ENCODE results near the gene ELP5. TPM values are rescaled to one million over a fixed set of nuclear protein-coding genes. Genes with fewer than 3 reads are reported as not detected.

Gene ELP5
- total RNA-seq, 1 experiment from 2014 or later, result 75.3 TPM

Other genes with a start within 250 kb of the ELP5 start
- 262 and 391 TPM in 2 replicates for gene RNASEK, start 239.6 kb upstream of the ELP5 start, total RNA-seq (2014; rRNA removed; shearing (Covaris generic))
- not detected in 2 replicates for gene BCL6B, start 229.2 kb upstream of the ELP5 start, total RNA-seq (2014; rRNA removed; shearing (Covaris generic))
- 0.30 and 0.54 TPM in 2 replicates for gene SLC16A13, start 216.2 kb upstream of the ELP5 start, total RNA-seq (2014; rRNA removed; shearing (Covaris generic))
- gene SLC16A11, start 208.1 kb upstream of the ELP5 start, total RNA-seq (2014; rRNA removed; shearing (Covaris generic)), result not detected in 2 replicates
- gene CLEC10A, start 172.0 kb upstream of the ELP5 start, total RNA-seq (2014; rRNA removed; shearing (Covaris generic)), result not detected in 2 replicates
- gene ASGR2, start 137.4 kb upstream of the ELP5 start, total RNA-seq (2014; rRNA removed; shearing (Covaris generic)), result not detected in 2 replicates
- not detected in 2 replicates for gene ASGR1, start 72.8 kb upstream of the ELP5 start, total RNA-seq (2014; rRNA removed; shearing (Covaris generic))
- 4.7 and 7.8 TPM in 2 replicates for gene DLG4, start 32.4 kb upstream of the ELP5 start, total RNA-seq (2014; rRNA removed; shearing (Covaris generic))
- 294 and 491 TPM in 2 replicates for gene ACADVL, start 32.3 kb upstream of the ELP5 start, total RNA-seq (2014; rRNA removed; shearing (Covaris generic))
- 23.9 and 39.1 TPM in 2 replicates for gene DVL2, start 17.7 kb upstream of the ELP5 start, total RNA-seq (2014; rRNA removed; shearing (Covaris generic))
- 49.6 and 53.3 TPM in 2 replicates for gene PHF23, start 12.8 kb upstream of the ELP5 start, total RNA-seq (2014; rRNA removed; shearing (Covaris generic))
- gene GABARAP, start 9.8 kb upstream of the ELP5 start, total RNA-seq (2014; rRNA removed; shearing (Covaris generic)), result 575 and 595 TPM in 2 replicates
- gene CTDNEP1, start 481 bp upstream of the ELP5 start, total RNA-seq (2014; rRNA removed; shearing (Covaris generic)), result 38.4 and 42.6 TPM in 2 replicates
- 0.10 and 2.4 TPM in 2 replicates for gene CLDN7, start 10.3 kb downstream of the ELP5 start, total RNA-seq (2014; rRNA removed; shearing (Covaris generic))
- 0.44 TPM in 1 of 2 replicates, not detected in the other for gene SLC2A4, start 29.5 kb downstream of the ELP5 start, total RNA-seq (2014; rRNA removed; shearing (Covaris generic))
- 0.39 and 0.79 TPM in 2 replicates for gene YBX2, start 42.4 kb downstream of the ELP5 start, total RNA-seq (2014; rRNA removed; shearing (Covaris generic))
- gene EIF5A, start 55.4 kb downstream of the ELP5 start, total RNA-seq (2014; rRNA removed; shearing (Covaris generic)), result 428 and 432 TPM in 2 replicates
- gene GPS2, start 63.1 kb downstream of the ELP5 start, total RNA-seq (2014; rRNA removed; shearing (Covaris generic)), result 94.3 and 118 TPM in 2 replicates
- 3.6 and 8.0 TPM in 2 replicates for gene NEURL4, start 77.1 kb downstream of the ELP5 start, total RNA-seq (2014; rRNA removed; shearing (Covaris generic))
- gene ACAP1, start 84.3 kb downstream of the ELP5 start, total RNA-seq (2014; rRNA removed; shearing (Covaris generic)), result not detected in 2 replicates
- gene KCTD11, start 99.9 kb downstream of the ELP5 start, total RNA-seq (2014; rRNA removed; shearing (Covaris generic)), result 3.5 and 7.1 TPM in 2 replicates
- gene TMEM95, start 102.9 kb downstream of the ELP5 start, total RNA-seq (2014; rRNA removed; shearing (Covaris generic)), result not detected in 2 replicates
- 0.62 and 0.67 TPM in 2 replicates for gene TNK1, start 128.9 kb downstream of the ELP5 start, total RNA-seq (2014; rRNA removed; shearing (Covaris generic))
- gene PLSCR3, start 142.3 kb downstream of the ELP5 start, total RNA-seq (2014; rRNA removed; shearing (Covaris generic)), result 17.0 and 29.2 TPM in 2 replicates
- gene TMEM256, start 151.9 kb downstream of the ELP5 start, total RNA-seq (2014; rRNA removed; shearing (Covaris generic)), result 122 and 146 TPM in 2 replicates
- 8.9 and 16.5 TPM in 2 replicates for gene NLGN2, start 155.6 kb downstream of the ELP5 start, total RNA-seq (2014; rRNA removed; shearing (Covaris generic))
- not detected in 2 replicates for gene SPEM1, start 168.1 kb downstream of the ELP5 start, total RNA-seq (2014; rRNA removed; shearing (Covaris generic))
- not detected in 2 replicates for gene SPEM2, start 173.4 kb downstream of the ELP5 start, total RNA-seq (2014; rRNA removed; shearing (Covaris generic))
- gene SPEM3, start 176.6 kb downstream of the ELP5 start, total RNA-seq (2014; rRNA removed; shearing (Covaris generic)), result not detected in 2 replicates
- gene TMEM102, start 183.2 kb downstream of the ELP5 start, total RNA-seq (2014; rRNA removed; shearing (Covaris generic)), result 5.3 and 10.0 TPM in 2 replicates
- gene FGF11, start 187.3 kb downstream of the ELP5 start, total RNA-seq (2014; rRNA removed; shearing (Covaris generic)), result 3.7 and 5.0 TPM in 2 replicates
- 10.7 and 16.6 TPM in 2 replicates for gene CHRNB1, start 192.8 kb downstream of the ELP5 start, total RNA-seq (2014; rRNA removed; shearing (Covaris generic))
- 13.9 and 26.7 TPM in 2 replicates for gene ZBTB4, start 227.4 kb downstream of the ELP5 start, total RNA-seq (2014; rRNA removed; shearing (Covaris generic))
- gene SLC35G6, start 229.2 kb downstream of the ELP5 start, total RNA-seq (2014; rRNA removed; shearing (Covaris generic)), result not detected in 2 replicates
- 15.2 and 26.1 TPM in 2 replicates for gene POLR2A, start 232.2 kb downstream of the ELP5 start, total RNA-seq (2014; rRNA removed; shearing (Covaris generic))